GM21381 (cell line): ENCODE measurements around the gene TRMT10A.
"Not testable (repeated sequence)": the region's sequence is repeated elsewhere in the genome, so short reads cannot be mapped to it uniquely, and the experiment has no call there.

Source experiments
- ATAC-seq: cut with Tn5 transposase; IDR thresholded peaks from one replicate; pipeline ENCODE4 v1.9.1; 2021; ENCODE audit warnings: mild to moderate bottlenecking, moderate library complexity; ENCODE audit not compliant: unreplicated experiment

TRMT10A gene

DNA sequence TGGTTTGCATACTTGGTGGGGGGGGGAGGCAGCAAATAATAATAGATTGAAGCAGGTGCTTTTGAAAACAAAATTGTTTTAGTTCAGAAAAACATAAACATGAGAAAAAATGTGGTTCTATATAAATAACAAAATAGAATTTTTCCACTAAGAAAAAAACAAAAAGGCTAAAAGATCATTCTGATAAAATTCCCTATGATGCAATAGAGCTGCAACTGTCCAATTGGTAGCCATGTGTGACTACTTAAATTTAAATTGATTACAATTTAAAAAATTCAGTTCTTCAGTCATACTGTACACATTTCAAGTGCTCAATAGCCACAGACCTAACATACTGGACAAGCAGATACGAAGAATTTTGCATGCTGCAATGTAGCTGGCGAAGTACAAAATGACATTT is 11.0 kb downstream of the TRMT10A start:
- ATAC-seq: no peak

DNA sequence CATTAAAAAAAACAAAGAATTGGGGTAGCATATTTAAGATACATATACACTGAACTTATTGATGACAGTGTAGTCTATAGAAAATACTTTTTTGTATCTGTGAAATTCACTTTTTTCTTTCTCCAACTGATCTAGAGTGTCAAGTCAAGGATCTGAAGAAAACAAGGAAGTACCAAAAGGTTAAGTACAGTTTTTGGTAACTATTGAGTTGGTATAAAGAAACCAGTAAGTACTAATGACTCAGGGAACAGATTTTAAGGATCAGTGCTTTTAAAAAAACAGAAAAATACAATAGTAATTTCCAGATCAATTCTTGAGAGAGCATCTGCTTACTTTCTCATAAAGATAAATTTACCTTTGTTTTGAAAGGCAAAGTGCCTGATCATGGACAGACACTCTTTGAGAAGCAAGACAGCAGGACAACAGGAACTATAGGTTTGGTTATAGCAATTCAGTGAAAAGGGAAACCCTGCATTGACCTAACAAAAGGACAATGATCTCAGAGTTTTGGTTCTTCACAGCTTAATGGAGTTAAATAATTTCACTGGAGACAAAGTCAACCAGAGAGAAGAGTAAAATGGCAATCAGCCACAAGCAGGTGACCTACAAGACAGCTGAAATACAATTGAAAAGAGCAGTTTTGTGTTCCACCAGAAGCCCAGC is 23.4 kb downstream of the TRMT10A start:
- ATAC-seq: no peak

GRCh38 chr4:99537674-99538073 is 26.2 kb downstream of the TRMT10A start:
- ATAC-seq: no peak

DNA sequence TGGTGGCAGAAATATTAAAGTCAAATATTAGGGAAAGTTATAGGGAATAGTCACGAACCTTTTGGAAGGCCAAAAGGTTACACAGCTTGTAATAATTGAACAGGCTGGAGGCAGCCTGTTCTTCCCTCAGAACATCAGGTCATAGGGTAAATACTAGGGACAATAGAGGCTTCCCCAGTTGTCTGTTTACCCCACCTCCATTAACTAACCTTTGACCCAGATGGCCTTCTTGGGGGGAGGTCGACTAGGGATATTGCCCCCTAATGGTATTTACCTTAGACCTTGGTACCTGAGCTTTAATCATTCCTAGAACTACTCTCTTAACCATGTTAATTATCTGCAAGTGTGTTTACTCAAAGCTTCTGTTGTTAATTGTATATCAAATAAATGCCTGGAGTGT is 27.0 kb downstream of the TRMT10A start:
- no peak for ATAC-seq

DNA sequence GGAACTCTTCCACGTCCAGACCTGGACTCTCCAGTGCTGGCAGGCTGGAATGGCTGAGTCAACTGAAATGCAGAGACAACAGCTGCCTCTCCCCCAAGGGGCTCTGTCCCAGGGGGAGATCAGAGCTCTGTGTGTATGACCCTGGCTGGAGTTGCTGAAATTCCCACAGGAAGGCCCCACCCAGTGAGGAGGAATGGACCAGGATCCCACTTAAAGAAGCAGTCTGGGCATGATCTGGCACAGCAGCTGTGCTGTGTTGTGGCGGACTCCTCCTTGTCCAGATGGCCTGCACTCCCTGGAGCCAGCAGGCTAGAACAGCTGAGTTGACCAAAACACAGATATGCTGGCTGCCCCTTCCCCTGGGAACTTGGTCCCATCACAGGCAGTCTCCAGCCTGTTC is 27.6 kb downstream of the TRMT10A start:
- ATAC-seq: no peak

DNA sequence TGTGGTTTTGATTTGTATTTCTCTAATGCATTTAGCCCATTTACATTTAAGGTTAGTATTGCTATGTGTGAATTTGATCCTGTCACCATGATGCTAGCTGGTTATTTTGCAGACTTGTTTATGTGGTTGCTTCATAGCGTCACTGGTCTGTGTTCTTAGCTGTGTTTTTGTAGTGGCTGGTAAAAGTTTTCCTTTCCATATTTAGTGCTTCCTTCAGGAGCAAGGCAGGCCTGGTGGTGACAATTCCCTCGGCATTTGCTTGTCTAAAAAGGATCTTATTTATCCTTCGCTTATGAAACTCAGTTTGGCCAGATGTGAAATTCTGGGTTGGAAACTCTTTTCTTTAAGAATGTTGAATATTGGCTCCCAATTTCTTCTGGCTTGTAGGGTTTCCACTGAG is 29.1 kb downstream of the TRMT10A start:
- not testable (repeated sequence) for ATAC-seq

DNA sequence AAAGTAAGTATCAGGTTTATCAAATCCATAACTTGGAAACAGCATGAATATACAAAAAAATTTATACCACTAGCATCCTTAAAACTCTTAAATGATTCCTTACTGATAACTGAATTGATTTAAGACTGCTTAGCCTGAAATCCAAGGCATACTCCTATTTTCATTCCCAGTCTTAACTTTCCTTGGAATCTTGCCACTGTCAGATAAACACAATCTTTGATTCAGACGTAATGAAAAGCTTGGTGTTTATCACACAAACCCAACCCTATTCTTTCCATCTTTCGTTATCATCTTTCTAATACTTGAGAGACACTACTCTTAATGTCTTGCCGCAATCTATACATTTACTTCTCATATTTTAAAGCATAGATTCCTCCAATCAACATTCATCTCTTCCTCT is 33.9 kb downstream of the TRMT10A start:
- ATAC-seq: no peak

DNA sequence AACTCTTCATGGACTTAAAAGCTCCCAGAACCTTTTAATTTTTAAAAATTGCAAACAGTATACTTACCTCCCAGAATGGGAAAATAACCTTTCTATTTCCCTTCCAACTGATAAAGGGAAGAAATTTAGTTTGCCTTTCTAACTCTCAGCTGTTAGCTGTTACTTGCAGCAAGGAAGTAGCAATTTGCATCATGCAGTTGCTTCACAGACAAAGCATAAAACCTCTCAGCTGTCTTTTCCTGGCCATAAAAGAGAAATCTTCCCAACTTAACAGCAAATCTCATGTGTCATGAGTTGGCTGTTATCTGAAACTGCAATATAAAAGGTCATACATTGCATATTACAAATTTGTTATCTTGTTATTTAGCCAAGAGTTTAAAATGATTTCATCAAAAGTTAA is 34.6 kb downstream of the TRMT10A start:
- ATAC-seq: no peak

GRCh38 chr4:99518601-99519295 is 45.1 kb downstream of the TRMT10A start:
- no peak for ATAC-seq

DNA sequence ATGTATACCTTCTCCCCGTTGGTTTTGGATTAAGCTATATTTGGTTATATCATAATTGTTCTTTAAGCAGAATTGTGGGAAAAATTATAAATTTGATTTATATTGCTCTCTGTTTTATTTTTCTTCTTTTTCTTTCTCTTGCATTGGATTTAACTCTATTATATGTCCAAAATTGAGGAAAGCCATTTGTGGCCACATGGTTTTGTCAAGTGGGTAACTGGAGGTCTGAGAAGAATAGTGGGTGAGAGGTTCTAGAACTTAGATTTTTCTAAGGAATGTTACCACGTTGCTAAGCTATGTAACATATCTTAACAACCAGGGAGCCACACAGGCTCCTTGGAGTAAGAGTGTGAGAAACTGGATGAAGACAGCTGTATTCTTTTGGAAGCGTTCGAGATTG is 53.1 kb downstream of the TRMT10A start, which contains the start of gene C4orf17:
C4orf17 (plus strand) TSS at position 301 of the 400 bp plus-strand sequence. CDS start 2,061 bp downstream, outside the sequence.
- no peak for ATAC-seq

- ATAC-seq: no peak
Observed at GRCh38 chr4:99507762-99508161, 56.1 kb downstream of the TRMT10A start.

- no peak for ATAC-seq
Observed at GRCh38 chr4:99507349-99507748, 56.5 kb downstream of the TRMT10A start.

DNA sequence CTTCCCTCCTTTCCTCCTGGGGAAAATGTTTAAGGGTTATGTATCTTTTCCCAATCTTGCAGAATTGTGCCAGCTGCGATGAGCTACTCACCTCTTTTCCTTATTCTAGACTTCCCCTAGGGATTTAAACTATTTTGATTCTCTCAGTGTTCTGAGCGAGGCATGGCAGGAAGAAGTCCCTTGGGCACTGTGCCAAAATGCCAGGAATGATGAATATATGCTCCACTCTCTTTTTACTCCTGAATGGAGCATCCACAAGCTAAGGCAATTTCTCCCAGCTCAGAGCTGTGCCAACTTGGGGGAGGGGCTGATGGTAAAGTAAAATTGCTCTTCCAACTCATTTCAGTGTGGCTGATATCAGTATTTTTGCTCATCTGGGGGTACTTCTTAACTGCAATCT is 57.1 kb downstream of the TRMT10A start:
- ATAC-seq: no peak

DNA sequence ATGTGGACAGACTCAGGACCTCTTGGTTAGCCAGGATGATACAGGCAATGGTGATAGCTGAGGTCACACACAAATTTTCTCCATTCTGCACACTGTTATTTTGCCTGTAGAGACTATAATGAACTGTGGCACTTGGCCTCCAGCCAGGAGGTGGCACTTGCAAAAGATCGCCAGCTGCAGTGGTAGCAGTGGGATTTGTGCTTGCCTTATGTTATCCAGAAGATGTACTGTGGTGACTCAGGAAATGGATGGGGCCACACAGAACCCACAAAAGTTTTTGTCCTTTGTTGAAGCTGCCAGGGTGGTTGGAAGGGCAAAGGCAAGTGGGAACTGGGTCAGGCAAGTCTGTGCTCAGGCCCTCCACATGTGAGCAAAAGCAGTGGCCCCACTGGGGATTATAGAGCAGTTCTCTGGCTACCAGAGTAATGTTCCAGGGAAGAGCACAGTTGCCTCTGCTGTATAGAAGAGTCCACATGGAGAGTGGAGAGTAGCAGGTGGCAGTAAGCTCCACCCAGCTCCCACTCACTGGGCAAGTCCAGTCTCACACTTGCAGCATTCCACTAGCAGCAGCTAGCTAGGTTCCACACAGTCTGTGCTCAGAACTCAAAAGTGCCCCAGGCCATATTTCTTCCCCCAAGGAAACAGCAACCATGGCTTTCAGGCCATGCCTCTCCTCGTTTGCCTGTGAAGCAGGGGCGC is 58.9 kb downstream of the TRMT10A start:
- no peak for ATAC-seq
